ENCODE results near the gene RASGRF2. TPM values are rescaled to one million over a fixed set of nuclear protein-coding genes. Genes with fewer than 3 reads are reported as not detected.

The RASGRF2 gene
- total RNA-seq, 4 donors from 2014 or later: 3.8 to 9.1 (median 5.3) TPM

DNA sequence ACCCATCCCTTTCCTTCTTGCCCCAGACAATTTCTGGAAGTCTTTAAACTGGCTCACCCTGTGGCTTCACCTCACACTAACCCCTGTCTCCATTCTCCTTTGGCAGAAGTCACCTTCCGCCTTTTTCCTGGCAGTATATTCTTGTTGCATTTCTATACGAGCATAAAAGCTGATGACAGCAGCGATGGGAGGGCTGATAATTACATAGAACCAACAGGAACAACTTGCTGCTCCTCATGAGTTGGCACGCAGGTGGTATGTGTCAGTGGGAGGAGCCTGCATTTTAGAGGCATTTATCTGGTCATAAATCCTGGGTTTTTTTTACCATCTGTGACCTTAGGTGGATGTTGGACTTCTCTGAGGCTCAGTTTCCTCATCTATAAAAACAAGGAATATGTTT, 211.6 kb downstream of the RASGRF2 start:
- WGBS, 2 donors (ENCODE audit: low coverage in 1 of 2): 56 to 59% methylated on average over 2 to 3 of the region's 4 CpGs
- no peaks in the 10 kb centered on the region for H3K9me3 ChIP-seq
- no peak for ATAC-seq
- H3K4me1 ChIP-seq: no peaks in the 10 kb centered on the region
- H3K4me3 ChIP-seq: no peak overlapping the region
- no peak overlapping the region for H3K27ac ChIP-seq
- TF ChIP-seq POLR2A (IDR thresholded peaks at IDR 0.05): no peak
- TF ChIP-seq EP300 (IDR thresholded peaks at IDR 0.05): no peak
- no peak for TF ChIP-seq POLR2AphosphoS5 (IDR thresholded peaks at IDR 0.05)
- TF ChIP-seq, protein P1, sequence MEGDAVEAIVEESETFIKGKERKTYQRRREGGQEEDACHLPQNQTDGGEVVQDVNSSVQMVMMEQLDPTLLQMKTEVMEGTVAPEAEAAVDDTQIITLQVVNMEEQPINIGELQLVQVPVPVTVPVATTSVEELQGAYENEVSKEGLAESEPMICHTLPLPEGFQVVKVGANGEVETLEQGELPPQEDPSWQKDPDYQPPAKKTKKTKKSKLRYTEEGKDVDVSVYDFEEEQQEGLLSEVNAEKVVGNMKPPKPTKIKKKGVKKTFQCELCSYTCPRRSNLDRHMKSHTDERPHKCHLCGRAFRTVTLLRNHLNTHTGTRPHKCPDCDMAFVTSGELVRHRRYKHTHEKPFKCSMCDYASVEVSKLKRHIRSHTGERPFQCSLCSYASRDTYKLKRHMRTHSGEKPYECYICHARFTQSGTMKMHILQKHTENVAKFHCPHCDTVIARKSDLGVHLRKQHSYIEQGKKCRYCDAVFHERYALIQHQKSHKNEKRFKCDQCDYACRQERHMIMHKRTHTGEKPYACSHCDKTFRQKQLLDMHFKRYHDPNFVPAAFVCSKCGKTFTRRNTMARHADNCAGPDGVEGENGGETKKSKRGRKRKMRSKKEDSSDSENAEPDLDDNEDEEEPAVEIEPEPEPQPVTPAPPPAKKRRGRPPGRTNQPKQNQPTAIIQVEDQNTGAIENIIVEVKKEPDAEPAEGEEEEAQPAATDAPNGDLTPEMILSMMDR (IDR thresholded peaks at IDR 0.05): no peak
- no peaks in the 10 kb centered on the region for H3K36me3 ChIP-seq
- H3K27me3 ChIP-seq: no peaks in the 10 kb centered on the region

DNA sequence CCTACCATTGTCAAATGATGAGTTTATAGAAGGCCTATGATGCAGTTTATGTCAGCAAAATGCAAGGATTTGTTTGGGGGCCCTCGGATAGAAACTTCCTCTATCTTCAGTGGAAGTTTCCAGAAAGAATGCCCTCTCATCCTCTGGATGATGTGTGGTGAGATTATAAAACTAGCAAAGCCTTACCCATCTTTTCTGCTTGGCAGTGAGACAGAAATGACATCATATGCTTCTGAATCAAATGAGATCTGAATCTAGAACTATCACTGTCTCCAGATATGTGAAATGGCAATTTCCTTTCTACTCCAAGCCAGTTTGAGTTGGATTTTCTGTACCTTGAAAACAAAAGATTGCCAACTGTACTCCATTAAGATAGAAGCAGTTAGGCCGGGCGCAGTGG, 212.5 kb downstream of the RASGRF2 start:
- no peak for TF ChIP-seq EP300 (IDR thresholded peaks at IDR 0.05)
- TF ChIP-seq, protein P1 (IDR thresholded peaks at IDR 0.05): no peak
- TF ChIP-seq POLR2AphosphoS5 (IDR thresholded peaks at IDR 0.05): no peak
- TF ChIP-seq POLR2A (IDR thresholded peaks at IDR 0.05): no peak
- Histone ChIP-seq H3K9me3 (no peaks in the 10 kb centered on the region), H3K27me3 (no peaks in the 10 kb centered on the region), H3K4me1 (no peaks in the 10 kb centered on the region), H3K4me3 (no peak overlapping the region), H3K27ac (no peak overlapping the region), H3K36me3 (no peaks in the 10 kb centered on the region)
- ATAC-seq: no peak
- 86 to 94% methylated on average over 3 of the region's 3 CpGs for WGBS, 2 donors (ENCODE audit: low coverage in 1 of 2)

DNA sequence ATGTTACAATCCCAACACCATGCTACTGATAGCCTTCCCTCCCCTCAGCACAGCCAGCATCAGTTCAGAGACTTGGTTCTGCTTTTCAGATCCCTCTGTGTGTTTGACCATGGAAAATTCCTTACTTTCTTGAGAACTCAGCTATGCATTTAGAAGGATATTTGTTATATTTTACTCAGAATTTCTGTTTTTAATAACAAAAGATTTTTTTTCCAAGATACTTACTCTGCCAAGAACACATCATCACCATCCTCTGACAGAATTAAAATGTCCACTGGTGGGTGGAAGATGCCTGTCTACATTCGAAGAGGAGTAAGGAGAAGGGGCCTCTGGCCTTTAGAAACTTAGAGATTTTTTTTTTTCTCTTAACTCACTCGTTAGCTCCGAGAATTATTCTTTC, 216.9 kb downstream of the RASGRF2 start:
- Histone ChIP-seq H3K27ac (no peak overlapping the region), H3K27me3 (no peaks in the 10 kb centered on the region), H3K36me3 (no peaks in the 10 kb centered on the region), H3K9me3 (no peaks in the 10 kb centered on the region), H3K4me1 (no peaks in the 10 kb centered on the region), H3K4me3 (no peak overlapping the region)
- no peak for ATAC-seq
- 33 to 42% methylated on average over 3 of the region's 3 CpGs for WGBS, 2 donors (ENCODE audit: low coverage in 1 of 2)
- TF ChIP-seq POLR2A (IDR thresholded peaks at IDR 0.05): no peak
- TF ChIP-seq, protein P1 (IDR thresholded peaks at IDR 0.05): no peak
- TF ChIP-seq POLR2AphosphoS5 (IDR thresholded peaks at IDR 0.05): no peak
- TF ChIP-seq EP300 (IDR thresholded peaks at IDR 0.05): no peak

DNA sequence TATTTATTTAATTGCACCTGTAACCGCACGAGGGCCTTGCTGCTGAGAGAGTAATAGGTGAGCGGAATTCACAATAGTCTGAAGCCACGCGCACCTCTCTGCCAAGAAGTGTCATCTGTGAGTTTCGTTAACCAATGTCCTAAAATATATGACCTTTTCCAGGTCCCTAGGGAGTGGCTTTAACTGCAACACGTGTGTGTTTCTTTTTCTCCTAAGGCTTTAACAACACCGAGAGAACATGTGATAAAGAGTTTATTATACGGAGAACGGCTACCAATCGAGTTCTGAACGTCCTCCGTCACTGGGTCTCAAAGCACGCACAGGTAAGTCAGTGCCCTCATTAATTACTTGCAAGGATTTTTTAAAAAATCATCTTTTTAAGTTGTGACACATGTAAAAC, 219.8 kb downstream of the RASGRF2 start:
- TF ChIP-seq POLR2A (IDR thresholded peaks at IDR 0.05) (no peak), EP300 (IDR thresholded peaks at IDR 0.05) (no peak), POLR2AphosphoS5 (IDR thresholded peaks at IDR 0.05) (no peak)
- TF ChIP-seq, protein P1 (IDR thresholded peaks at IDR 0.05): no peak
- Histone ChIP-seq H3K4me3 (no peak overlapping the region), H3K27me3 (no peaks in the 10 kb centered on the region), H3K9me3 (no peaks in the 10 kb centered on the region), H3K36me3 (no peaks in the 10 kb centered on the region), H3K4me1 (no peaks in the 10 kb centered on the region), H3K27ac (no peak overlapping the region)
- ATAC-seq: no peak
- WGBS, 2 donors (ENCODE audit: low coverage in 1 of 2): 73 to 79% methylated on average over 8 to 12 of the region's 14 CpGs

DNA sequence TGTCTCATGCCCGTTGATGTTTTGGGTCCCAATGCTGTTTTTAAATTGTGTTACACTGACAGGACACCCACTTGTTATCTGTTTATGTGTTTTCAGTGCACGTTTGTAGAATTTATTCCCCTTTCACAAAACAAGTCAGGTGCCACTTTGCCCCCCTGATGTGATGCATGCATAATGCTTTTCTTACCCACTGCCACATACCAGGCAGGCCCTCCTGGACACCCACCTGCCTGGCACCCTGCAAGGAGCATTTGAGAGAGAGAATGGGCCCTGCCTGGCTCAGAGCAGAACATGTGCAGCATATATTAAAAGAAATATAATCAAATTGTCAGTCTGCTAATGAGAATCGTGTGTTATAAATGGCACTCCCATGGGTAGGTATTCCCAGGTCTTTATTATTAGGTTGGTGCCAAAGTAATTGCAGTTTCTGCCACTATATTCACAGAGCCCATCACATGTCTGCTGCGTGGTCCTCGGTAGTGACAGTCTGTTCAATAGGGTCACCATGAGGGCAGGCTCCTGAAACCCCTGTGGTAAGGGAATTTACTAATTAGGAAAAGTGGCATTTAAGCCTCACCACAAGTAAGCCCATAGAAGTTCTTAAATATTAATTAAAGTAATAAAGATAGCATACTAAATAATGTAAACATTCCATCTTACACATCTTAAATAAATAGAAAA, 220.8 kb downstream of the RASGRF2 start:
- no peaks in the 10 kb centered on the region for H3K36me3 ChIP-seq
- 59 to 64% methylated on average over 4 to 5 of the region's 5 CpGs for WGBS, 2 donors (ENCODE audit: low coverage in 1 of 2)
- H3K27me3 ChIP-seq: no peaks in the 10 kb centered on the region
- no peak overlapping the region for H3K27ac ChIP-seq
- TF ChIP-seq POLR2AphosphoS5 (IDR thresholded peaks at IDR 0.05): no peak
- TF ChIP-seq, protein P1 (IDR thresholded peaks at IDR 0.05): no peak
- TF ChIP-seq EP300 (IDR thresholded peaks at IDR 0.05): no peak
- TF ChIP-seq POLR2A (IDR thresholded peaks at IDR 0.05): no peak
- no peak for ATAC-seq
- H3K4me3 ChIP-seq: no peak overlapping the region
- no peaks in the 10 kb centered on the region for H3K9me3 ChIP-seq
- no peaks in the 10 kb centered on the region for H3K4me1 ChIP-seq
